Measurements from ENCODE around the gene ZSWIM8.

DNA sequence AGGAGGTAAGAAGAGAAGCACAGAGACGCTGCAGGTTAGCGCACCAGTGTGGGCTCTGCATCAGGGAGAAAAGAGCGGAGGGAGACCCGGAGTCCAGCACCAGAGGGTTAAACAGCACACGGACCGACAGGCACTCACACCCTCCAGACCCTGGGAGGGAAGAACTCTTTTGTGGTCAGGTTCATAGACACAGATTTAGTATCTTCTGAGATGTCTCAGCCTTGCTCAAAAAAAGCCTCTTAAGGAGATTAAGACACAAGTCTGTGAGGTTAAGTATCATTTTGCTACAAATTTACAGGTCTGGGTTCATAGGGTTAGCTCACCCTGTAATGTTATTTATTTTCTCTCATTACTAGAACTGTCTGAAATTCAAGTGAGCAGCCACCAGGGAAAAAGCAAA lies 42.8 kb downstream of the ZSWIM8 start:
- TF ChIP-seq, protein P1, sequence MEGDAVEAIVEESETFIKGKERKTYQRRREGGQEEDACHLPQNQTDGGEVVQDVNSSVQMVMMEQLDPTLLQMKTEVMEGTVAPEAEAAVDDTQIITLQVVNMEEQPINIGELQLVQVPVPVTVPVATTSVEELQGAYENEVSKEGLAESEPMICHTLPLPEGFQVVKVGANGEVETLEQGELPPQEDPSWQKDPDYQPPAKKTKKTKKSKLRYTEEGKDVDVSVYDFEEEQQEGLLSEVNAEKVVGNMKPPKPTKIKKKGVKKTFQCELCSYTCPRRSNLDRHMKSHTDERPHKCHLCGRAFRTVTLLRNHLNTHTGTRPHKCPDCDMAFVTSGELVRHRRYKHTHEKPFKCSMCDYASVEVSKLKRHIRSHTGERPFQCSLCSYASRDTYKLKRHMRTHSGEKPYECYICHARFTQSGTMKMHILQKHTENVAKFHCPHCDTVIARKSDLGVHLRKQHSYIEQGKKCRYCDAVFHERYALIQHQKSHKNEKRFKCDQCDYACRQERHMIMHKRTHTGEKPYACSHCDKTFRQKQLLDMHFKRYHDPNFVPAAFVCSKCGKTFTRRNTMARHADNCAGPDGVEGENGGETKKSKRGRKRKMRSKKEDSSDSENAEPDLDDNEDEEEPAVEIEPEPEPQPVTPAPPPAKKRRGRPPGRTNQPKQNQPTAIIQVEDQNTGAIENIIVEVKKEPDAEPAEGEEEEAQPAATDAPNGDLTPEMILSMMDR (IDR thresholded peaks at IDR 0.05; ENCODE audit: low read length), result no peak
- no peak for TF ChIP-seq EZH2 (optimal IDR thresholded peaks at IDR 0.05; ENCODE audit: low read depth, low read length)

Data from MM.1S (cell line).